C1 segment of cervical spinal cord (tissue), 14 donors: ENCODE results near the gene AARS2.
A peak's percentile ranks its signal among the peaks of the same experiment; 100 is the strongest.

Source experiments
- DNase-seq, 14 donors: peaks; one replicate each; lab custom pipeline; 2025; lab: John Stamatoyannopoulos, UW

Gene AARS2

GRCh38 chr6:44276667-44277640 is 36.2 kb downstream of the AARS2 start:
- DNase-seq: peak in 1 of 14 donors; percentile 90

GRCh38 chr6:44275749-44276648 is 37.1 kb downstream of the AARS2 start:
- DNase-seq: no peak

GRCh38 chr6:44275271-44275748 is 37.8 kb downstream of the AARS2 start:
- DNase-seq: no peak

- DNase-seq: no peak
Observed at GRCh38 chr6:44273617-44274016, 39.5 kb downstream of the AARS2 start.

GRCh38 chr6:44272999-44273566 is 40.1 kb downstream of the AARS2 start:
- DNase-seq: peak in 1 of 14 donors; percentile 71

GRCh38 chr6:44272529-44272928 is 40.6 kb downstream of the AARS2 start:
- peak in 1 of 14 donors; percentile 70 for DNase-seq

- peak in 1 of 14 donors; percentile 81 for DNase-seq
Observed at GRCh38 chr6:44271914-44272313, 41.2 kb downstream of the AARS2 start.

- DNase-seq: no peak
Observed at GRCh38 chr6:44271406-44271723, 41.8 kb downstream of the AARS2 start.

GRCh38 chr6:44270526-44271405 is 42.4 kb downstream of the AARS2 start:
- DNase-seq: peak in 1 of 14 donors; percentile 30

- DNase-seq: peak in 2 of 14 donors; percentile 16 to 86
Observed at GRCh38 chr6:44269921-44270525, 43.1 kb downstream of the AARS2 start, which contains the start of gene TMEM151B. TSS of gene TMEM151B (plus strand) at chr6:44270450. CDS start at chr6:44270743, 293 bp downstream.

- DNase-seq: no peak
Observed at GRCh38 chr6:44269178-44269920, 43.8 kb downstream of the AARS2 start.

- DNase-seq: peak in 9 of 14 donors; percentile 36 to 65 (median 54)
Observed at GRCh38 chr6:44268095-44268628, 45.0 kb downstream of the AARS2 start.

GRCh38 chr6:44267252-44267651 is 45.9 kb downstream of the AARS2 start:
- no peak for DNase-seq

- DNase-seq: no peak
Observed at GRCh38 chr6:44266347-44266746, 46.8 kb downstream of the AARS2 start.

- no peak for DNase-seq
Observed at GRCh38 chr6:44265722-44266233, 47.4 kb downstream of the AARS2 start.

GRCh38 chr6:44265007-44265721 is 48.0 kb downstream of the AARS2 start, which contains the start of gene NFKBIE:
TSS of gene NFKBIE (minus strand) at chr6:44265551. CDS start at chr6:44265346, 205 bp downstream.
- DNase-seq: peak; percentile 48 to 95 (median 84)

GRCh38 chr6:44264154-44265006 is 48.8 kb downstream of the AARS2 start:
- peak in 5 of 14 donors; percentile 32 to 49 (median 39) for DNase-seq
